DND-41 (cell line): Measurements from ENCODE around the gene KCNG2.

Experiments used
- EZH2 ChIP-seq: IDR thresholded peaks from 3 replicates; pipeline ENCODE4 v1.6.1; 2012; ENCODE audit warnings: borderline replicate concordance, low read depth, mild to moderate bottlenecking, moderate library complexity, low read length, inconsistent platforms; ENCODE audit not compliant: severe bottlenecking
- TF ChIP-seq, protein P1 (sequence below): IDR thresholded peaks from 2 replicates; pipeline ENCODE4 v1.5.1; 2012; ENCODE audit warnings: borderline replicate concordance, low read length, moderate library complexity, mild to moderate bottlenecking; ENCODE audit not compliant: poor library complexity, severe bottlenecking; ENCODE audit errors: extremely low read depth

DNA sequence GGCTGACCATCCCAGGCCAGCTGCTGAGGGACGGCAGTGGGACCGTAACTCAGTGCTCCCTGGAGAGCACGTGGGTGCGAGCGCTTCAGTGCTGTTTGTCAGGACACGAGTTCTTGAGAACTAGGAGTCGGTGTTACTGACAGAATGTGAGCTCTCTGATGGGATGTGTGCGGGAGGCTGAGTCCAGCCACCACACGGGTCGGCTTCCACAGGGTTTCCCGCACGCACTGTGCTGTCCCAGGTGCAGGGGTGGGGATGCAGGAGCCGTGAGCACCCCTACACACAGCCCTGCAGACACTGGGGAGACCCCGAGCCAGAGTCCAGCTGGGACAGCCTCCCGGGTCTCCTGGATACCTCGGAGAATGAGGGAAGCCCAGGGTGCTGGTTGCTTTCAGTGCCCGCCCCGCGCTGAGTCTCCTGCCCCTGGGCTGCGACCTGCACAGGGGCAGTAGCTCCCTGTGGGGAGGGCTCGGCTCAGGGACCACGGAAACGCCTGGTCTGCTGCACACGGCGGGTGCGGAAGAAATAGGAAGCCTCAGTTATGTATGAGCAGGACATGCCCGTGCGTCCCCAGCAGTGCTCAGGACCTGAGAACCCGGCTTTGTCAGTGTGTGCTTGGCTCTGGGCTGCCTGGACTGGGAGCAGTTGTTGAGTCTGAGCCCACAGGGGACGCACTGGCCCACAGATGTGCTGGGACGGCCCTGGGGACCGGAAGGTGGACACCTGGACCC, 71.2 kb downstream of the KCNG2 start:
- TF ChIP-seq, protein P1, sequence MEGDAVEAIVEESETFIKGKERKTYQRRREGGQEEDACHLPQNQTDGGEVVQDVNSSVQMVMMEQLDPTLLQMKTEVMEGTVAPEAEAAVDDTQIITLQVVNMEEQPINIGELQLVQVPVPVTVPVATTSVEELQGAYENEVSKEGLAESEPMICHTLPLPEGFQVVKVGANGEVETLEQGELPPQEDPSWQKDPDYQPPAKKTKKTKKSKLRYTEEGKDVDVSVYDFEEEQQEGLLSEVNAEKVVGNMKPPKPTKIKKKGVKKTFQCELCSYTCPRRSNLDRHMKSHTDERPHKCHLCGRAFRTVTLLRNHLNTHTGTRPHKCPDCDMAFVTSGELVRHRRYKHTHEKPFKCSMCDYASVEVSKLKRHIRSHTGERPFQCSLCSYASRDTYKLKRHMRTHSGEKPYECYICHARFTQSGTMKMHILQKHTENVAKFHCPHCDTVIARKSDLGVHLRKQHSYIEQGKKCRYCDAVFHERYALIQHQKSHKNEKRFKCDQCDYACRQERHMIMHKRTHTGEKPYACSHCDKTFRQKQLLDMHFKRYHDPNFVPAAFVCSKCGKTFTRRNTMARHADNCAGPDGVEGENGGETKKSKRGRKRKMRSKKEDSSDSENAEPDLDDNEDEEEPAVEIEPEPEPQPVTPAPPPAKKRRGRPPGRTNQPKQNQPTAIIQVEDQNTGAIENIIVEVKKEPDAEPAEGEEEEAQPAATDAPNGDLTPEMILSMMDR, result no peak
- no peak for TF ChIP-seq EZH2
